Measurements from ENCODE around the gene ZFPL1.
"Not testable (repeated sequence)": the region's sequence is repeated elsewhere in the genome, so short reads cannot be mapped to it uniquely, and the experiment has no call there.

The ZFPL1 gene

DNA sequence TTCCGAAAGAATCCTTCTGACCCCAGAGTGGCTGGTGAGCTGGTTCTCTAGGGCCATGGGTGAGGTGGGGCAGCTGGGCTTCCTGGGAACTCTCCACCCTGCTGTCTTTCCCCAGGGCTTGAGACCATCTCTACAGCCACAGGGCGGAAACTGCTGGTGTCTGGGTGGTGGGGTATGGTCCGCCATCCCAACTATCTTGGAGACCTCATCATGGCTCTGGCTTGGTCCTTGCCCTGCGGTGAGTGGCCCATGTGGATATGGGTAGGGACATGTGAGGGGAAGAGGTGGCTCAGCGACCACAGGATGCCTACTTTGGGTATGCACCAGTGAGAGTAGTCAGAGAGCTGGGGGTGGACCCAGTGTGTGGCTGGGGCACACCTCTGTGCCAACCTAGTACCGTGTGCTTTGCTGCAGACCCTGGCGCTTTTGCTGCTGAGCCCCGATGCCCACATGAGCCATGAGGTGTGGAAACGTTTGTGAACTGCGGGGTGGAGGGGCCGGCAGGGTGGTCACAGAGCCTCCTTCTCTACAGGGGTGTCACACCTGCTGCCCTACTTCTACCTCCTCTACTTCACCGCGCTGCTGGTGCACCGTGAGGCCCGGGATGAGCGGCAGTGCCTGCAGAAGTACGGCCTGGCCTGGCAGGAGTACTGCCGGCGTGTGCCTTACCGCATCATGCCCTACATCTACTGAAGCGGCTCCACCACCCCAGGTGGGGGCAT lies 31.5 kb downstream of the ZFPL1 start:
- no peak for FAIRE-seq

DNA sequence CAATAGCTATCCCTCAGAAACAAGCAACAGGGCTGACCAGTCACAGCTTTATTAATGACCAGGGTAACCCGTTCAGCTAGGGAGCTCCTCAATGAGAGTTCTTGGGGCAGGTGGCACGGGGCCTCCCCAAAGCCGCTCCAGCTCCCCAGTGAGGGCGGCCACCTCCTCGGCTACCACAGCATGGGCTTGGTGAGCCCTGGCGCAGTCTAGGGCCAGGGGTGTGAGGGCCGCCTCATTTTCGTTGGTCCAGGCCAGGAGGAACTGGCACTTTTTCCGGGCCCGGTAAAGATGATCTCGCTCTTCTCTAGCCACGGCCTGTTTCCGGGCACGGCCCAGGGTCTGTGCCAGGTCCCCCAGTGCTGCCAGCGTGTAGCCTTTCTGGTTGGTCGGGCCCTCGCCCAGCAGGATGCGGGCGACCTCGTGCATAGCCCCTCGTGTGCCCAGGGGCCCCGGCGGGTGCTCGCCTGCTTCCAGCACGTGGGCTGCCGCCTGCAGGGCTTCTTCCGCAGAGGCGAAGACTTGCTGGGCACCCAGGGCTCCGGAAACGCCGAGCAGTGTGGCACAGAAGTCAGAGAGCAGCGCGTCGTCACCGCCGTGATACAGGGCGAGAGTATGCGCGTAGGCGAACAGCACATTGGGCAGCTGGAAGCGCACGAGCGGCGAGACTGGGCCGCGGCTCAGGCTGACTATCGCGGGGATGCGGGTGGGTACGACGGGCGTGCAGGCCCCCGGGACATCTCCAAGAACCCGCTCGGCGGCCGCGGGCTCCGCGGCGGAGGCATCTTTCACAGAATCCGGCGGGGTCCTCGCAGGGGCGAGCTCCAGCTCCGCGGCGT lies 32.6 kb downstream of the ZFPL1 start:
- FAIRE-seq: no peak

DNA sequence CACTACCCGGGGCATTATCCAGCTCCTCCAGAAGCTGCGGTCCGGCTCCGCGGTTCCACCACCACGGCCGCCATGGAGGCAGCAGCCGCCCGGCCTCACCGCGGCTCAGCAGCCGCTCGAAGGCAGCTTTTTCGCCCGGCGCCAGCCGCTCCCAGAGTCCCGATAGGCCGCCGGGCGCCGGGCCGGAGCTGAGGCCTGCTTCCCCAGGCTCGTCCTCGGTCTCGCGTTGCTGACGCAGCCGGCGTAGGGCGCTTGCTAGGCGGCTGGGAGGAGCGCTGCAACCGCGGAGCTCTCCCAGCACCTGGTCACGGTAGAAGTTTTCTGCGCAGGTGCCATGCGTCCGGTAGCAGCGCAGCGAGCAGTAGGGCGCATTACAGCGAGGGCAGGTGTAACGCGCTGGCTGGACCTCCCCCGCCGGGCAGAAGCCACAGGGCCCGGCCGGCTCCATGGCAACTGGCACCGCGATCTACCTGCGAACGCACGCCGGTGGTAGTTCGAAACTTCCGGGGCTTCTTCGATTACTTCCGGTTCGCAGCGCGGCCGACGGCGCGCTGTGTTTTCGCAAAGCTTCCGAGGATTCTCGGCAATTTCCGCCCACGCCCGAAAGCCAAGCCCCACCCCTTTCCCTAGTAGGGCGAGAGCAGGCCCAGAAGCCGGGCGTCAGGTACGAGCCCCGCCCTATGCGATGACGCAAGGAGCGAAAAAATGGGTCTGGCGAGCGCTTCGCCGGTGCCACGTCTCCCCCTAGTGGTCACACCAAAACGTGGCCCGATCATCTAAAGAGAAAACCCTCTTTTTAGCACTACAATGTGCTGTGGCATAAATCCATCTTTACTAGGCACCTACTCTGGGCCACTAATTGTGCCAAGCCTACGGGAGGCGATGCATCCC lies 33.4 kb downstream of the ZFPL1 start, which contains the start of gene ZNHIT2:
Gene ZNHIT2 (minus strand): TSS at position 496 of the 891 bp plus-strand sequence. CDS start 48 bp downstream, at position 448.
- peak; percentile 99 for FAIRE-seq

DNA sequence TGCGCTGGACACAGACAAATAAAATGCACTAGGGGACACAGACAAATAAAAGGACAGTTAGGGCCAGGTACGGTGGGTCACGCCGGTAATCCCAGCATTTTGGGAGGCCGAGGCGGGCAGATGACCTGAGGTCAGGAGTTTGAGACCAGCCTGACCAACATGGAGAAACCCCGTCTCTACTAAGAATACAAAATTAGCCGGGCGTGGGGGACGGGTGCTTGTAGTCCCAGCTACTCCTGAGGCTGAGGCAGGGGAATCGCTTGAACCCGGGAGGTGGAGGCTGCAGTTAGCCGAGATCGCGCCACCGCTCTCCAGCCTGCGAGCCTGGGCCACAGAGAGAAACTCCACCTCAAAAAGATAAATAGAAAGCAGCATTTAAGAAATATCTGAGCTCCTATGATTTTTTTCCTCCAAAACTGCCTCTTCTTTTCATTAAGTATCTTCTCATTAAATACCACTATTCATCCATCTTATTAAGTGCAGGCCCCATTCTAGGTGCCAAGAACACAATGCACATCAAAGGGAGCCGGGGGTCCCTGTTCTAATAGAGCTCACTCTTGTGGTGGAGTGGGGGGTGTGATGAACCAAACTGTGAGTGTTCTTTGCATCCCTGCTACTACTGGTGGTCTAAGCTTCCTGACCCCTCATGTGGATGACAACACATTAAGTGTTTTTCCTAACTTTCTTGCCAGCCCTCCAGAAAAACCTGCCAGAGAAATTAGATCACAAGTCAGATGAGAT lies 34.2 kb downstream of the ZFPL1 start:
- FAIRE-seq: no peak

DNA sequence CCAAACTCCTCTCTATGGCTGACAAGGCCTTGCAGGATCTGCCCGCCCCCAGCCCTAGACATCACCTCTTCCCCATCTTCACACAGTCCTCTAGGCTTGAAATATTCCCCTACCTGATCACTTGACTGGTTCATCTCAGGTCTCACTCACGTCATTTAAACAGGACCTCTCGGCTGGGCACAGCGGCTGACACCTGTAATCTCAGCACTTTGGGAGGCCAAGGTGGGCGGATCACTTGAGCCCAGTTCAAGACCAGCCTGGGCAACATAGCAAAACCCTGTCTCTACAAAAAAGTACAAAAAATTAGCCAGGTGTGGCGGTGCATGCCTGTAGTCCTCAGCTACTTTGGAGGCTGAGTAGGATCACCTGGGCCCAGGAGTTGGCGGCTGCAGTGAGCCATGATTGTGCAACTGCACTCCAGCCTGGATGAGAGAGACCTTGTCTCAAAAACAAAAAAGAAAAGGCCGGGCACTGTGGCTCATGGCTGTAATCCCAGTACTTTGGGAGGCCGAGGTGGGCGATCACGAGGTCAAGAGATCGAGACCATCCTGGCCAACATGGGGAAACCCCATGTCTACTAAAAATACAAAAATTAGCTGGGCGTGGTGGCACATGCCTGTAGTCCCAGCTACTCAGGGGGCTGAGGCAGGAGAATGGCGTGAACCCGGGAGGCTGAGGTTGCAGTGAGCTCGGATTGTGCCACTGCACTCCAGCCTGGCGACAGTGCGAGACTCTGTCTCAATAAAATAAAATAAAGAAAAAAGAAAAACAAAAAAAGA lies 35.1 kb downstream of the ZFPL1 start:
- FAIRE-seq: not testable (repeated sequence)

DNA sequence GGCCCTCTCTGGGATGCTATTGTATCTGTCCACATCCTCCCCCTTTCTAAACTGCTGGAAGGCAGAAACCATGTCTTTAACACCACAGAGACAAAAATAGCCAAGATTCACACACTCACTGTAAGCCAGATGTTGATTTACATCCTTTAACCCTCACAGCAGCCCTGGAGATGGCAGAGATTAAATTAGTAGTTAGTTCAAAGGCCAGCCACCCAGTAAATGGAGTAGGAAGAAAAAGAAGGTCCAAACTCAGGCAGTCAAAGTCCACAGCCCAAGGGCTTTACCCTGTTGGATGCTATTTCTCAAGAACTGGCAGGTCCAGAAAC lies 35.6 kb downstream of the ZFPL1 start:
- no peak for FAIRE-seq

DNA sequence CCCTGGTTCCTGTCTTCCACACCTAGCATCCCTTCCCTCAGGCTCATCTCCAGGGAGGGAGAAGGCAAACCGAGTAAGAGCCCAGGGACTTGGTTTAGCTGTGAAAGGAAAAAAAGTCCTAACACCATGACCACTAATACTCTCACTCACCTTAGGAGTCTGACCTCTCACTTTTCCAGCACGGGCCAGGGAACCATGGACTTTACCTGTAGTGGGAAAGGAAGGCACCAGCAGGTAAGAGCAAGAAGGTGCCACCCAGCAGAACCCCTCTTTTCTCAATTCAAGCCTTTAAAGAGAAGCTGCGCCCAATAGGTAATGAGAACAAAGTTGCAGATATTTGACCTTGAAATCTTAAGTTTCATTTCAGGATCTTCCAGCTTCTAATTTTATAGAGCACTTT lies 36.8 kb downstream of the ZFPL1 start:
- FAIRE-seq: no peak

DNA sequence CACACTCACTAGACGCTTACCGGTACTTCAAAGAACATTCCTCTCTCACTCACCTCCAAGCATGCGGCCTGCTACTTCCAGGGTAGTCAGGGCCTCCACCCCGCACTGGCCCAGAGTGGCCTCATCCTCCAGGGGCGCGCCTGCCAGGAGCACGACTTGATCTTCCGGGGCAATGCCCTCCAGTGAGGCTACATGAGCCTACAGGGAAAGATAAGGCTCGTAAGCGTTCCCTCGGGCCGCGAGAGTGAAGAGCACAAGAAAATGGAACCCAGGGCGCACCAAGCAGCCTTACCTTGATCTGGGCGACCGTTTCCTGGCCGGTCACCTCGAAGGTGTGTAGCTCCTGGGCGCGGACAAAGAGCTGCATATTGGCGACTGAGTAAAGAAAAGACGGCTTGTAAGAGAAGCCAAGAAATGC lies 37.4 kb downstream of the ZFPL1 start:
- no peak for FAIRE-seq

DNA sequence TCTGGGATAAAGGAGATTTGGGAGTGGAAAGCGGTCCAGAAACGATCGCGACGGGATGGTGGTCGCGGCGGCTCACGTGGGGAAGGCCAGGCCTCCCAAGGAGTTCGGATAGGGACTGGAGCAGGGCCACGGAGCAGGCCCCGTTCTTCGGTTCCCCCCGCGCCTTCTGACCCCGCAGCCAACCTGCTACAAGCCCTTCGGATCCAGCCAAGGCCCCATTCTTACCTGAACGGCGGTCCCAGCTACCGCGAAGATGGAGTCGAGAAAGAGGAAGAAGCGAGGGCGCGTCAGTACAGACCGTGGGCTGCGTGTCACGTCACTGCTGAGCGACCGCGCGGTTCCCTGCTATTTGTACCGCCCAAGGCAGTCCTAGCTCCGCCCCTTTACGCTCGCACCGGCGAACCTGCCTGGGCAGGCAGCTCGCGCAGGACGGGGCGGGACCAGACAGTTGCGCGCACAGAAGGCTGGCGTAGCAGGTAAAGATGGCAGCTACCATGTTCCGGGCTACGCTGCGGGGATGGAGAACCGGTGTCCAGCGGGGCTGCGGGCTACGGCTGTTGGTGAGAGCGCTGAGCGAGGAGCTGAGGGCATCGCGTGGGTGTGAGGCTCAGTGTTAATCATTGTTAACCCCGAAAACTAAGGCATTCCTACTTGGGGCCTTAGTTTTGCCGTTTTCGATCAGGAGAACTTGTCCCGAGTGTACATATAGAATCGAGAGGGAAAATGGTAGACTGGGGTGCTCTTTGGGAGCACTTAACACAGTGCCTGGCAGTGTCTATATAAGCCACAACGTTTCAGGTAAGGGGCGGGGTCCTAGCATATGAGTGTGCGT lies 38.1 kb downstream of the ZFPL1 start, which contains the start of the genes FAU and MRPL49:
Gene FAU (minus strand): TSS at position 270 of the 832 bp plus-strand sequence. CDS start 321 bp downstream, outside the sequence.
Gene MRPL49 (plus strand): TSS at position 457 of the 832 bp plus-strand sequence. CDS start 26 bp downstream, at position 483.
- FAIRE-seq: peak; percentile 94

DNA sequence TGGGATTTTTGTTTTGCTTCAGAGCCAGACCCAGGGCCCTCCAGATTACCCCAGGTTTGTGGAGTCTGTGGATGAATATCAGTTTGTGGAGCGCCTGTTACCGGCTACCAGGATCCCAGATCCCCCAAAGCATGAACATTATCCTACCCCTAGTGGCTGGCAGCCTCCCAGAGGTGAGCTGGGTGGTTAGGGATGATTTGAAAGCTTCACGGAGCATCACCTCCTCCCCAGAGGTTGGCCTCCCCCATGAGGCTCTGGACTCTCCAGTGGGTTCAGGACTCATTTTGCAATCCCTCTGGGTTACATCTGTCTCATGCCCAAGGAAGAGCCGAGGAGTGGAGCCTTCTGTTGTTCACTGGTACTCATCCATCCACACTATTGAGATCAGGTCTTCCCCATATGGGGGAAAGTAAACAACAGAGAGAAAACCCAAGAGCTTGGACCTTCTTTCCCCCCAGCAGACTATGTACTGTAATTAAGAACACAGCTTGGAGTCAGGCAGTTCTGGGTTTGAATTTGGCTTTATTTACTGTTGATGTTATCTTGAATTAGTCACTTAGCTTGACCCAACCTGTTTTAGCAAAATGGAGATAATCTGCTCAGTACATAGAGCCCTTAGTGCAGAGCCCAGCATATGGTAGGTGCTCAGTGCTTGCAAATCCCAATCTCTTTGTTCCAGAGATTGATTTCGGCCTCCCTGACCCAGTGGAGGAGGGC lies 40.6 kb downstream of the ZFPL1 start:
- no peak for FAIRE-seq

DNA sequence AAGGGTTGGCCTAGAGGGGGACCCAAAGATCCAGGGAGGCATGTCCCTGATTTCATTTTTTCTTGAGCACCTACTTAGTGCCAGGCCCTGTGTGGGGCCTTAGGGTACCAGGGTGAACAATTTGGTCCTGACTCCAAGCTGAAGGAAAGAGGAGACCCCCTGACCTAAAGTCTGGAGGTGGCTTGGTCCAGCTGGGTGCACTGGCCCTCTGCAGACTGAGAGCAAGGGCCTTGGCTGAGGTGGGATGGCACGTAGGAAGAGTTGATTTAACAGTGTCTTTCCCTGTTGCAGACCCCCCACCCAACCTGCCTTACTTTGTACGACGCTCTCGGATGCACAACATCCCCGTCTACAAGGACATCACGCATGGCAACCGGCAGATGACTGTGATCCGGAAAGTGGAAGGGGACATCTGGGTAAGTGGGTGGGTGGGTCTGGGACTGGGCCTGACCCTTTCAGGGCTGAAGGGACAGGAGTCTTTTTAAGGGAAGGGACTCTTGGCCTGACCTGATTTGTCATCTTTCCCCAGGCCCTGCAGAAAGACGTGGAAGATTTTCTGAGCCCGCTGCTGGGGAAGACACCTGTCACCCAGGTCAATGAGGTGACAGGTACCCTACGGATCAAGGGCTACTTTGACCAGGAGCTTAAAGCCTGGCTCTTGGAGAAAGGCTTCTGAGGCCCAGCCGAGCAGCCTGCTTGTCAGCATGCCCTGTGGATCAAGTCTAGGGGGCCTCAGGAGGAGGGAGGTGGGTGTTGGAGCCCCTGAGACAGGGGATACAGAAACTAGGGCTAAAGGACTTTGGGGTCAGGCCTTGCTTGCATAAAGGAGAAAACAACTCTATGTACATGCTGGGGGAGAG lies 41.4 kb downstream of the ZFPL1 start:
- no peak for FAIRE-seq

DNA sequence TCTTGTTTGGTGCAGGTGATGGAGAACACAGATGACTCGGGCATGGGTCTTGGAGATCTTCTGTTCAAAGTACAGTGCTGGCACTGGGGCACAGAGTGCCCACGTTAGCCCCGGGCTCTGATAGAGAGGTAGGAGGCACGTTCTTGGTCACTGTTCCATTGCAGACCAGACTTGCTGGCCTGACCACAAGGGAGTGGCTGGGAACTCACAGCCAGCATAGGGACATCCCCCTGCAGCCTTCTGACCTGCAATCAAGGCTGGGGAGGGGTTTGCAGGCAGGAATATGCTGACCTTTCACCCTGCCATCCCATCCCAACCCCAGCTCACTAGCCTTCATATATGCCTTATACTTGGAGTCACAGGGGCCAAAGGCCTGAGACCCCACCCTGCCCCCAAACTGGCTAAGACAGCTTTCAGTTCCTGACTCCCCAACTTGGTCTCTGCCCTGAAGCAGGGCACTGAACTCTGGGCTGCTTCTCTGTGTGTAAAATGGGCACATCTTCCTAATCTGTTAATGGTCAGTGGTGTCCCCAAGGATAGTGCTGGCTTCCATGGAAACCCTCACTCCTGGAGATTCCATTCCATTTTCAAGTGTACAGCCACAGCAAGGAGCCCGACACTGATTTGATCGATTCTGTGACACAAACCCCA lies 42.7 kb downstream of the ZFPL1 start:
- no peak for FAIRE-seq

DNA sequence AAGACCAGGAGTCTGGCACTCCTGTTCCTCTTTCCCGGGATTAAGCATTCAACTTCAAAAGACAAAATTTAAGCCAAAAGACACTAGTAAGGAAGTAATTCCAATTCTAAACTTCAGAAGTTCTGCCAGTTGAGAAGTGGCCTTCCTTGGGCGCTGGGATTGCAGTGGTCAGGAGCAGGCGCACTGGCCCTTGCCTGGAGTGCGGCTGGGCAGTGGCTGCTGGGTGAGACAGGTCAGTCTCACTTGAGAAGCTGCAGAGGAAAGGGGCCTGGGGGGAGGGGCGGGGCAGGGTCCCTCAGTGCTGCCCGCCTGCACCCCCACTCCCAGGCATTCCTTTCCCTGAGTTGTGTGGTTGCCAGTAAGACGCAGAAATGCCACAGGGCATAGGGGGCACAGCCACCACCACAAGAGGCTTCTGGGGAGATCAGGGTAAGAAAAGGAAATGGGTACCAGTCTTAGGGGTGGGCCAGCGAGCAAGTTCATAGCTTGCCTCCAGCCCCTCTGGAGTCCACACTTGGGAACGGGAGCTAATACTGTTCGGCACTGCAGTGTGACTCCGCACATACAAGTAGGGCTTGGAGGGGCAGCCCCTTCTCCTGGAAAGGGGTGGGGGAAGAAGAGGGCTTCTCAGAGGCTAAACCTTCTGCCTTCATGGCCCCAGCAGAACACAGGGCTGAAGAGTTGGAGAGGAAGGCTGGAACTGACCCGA lies 43.6 kb downstream of the ZFPL1 start:
- no peak for FAIRE-seq

DNA sequence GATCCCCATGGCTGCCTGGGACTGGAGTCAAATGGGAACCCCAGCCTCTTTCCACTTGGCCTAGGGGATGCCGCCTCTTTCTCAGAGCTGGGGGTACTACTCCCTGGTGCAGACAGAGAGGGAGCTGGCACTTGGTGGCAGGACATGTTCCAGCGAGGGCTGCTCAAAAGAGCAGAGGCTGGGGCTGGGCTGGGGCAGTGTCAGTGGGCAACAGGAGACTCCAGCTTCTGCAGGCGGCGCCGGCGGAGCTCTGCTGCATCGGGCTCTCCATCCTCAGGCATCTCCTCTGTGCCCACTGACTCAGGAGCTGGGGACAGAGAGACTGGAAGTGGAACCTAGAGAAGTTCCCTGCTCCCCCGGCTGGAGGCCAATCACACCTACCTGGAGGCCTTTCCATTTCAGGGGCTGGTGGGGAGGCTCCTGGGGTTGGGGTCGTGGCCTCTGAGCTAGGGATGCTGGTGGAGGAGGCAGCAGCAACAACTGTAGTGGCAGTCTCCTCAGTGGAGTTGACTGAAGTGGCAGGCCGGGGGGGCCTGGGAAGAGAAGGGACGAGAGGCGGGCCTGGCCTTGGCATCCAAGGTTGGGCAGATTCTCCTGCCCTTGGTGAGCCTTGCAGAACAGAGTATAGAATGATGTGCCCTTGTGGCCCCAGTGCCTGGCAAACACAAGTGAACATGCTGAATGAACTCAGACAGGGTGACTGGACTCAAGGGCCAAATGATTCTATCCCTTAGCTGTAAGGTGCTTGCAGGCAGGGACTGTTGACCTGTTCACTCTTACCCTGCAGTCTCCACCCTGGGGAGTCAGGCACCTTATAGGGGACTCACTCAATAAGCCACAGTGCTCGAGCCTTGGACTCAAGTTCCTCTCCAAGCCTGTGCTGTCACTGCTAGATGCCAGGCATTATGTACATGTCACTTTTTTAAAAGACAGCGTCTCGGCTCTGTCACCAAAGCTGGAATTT lies 44.4 kb downstream of the ZFPL1 start:
- FAIRE-seq: no peak

DNA sequence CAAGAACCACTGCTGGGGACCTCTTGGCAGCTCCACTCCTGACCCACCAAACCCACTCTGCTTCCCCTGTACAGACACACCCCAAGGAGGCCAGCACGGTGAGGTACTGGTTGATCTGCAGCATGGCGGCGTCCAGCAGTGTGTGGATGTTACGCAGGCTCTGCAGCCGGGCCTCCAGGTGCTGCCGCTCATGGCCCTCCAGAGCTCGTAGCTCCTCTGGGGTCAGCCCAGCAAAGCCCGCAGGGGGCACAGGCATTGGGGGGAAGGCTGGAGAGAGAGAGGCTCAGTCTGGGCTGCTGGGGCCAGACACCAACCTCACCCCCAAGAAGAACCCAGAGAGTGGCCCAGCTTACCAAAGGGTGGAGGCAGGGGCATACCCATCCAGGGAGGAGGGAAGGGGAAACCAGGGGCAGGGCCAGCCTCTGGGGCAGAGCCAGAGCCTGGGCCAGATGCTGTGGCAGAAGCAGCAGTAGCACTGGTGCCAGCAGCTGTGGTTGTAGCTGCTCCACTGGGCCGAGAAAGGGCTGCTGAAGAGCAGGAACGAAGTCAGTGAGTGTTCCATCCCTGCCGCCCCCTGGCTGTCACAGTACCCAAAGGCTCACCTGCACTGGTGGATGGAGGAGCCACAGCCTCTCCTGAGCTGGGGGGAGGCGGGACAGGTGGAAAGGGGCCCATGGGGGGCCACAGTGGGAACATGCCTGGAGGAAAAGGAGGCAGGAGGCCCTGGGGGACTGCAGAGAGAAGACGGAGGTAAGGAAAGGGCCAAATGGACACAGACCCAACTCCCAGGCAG lies 45.8 kb downstream of the ZFPL1 start:
- FAIRE-seq: no peak
